Fibroblast of the aortic adventitia (primary cell): ENCODE measurements around the gene KRT2. TPM values are rescaled to one million over a fixed set of nuclear protein-coding genes. Genes with fewer than 3 reads are reported as not detected.

Experiments used
- DNase-seq: peaks from one replicate; pipeline ENCODE4 v3.0.0-alpha.2; 2010; ENCODE audit warnings: low read depth
- H3K4me3 ChIP-seq: 2 replicates; pipeline ENCODE4 v1.5.1; 2011; ENCODE audit warnings: low read depth, mild to moderate bottlenecking, control low read depth, low read length, moderate library complexity
- CTCF ChIP-seq: IDR thresholded peaks from 2 replicates; pipeline ENCODE4 v1.5.1; 2011; ENCODE audit warnings: mild to moderate bottlenecking, low read length, control low read depth, inconsistent platforms; ENCODE audit not compliant: insufficient read depth
- total RNA-seq: library from RNA; depleted of rRNA; stranded (reverse); fragments of >200 nt; gene quantifications from 2 replicates; pipeline ENCODE4 v1.2.3, GENCODE V29; 2012; ENCODE audit warnings: low replicate concordance

Gene KRT2
- total RNA-seq, 1 donor: not detected

DNA sequence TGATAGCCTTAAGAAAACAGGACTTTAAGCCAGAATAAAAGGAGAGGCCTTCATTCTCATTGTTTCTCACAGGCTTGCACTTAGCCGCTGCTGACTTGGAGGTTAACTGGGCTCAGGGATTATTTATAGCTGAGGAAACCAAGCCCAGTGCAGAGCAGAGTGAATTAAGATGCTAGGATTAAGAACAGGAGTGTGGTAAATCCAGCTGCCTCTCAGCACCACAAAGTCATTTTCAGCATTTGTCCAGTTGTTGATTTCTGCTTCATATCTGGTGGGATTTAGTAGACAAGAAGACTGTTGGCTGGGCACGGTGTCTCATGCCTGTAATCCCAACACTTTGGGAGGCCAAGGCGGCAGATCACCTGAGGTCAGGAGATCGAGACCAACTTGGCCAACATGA lies 19.4 kb downstream of the KRT2 start:
- no peak for DNase-seq
- TF ChIP-seq CTCF: no peak
- H3K4me3 ChIP-seq: no peak overlapping the region

- no peak overlapping the region for H3K4me3 ChIP-seq
- no peak for TF ChIP-seq CTCF
- no peak for DNase-seq
These were observed 20.1 kb downstream of the KRT2 start for GRCh38 chr12:52631676-52632459.

DNA sequence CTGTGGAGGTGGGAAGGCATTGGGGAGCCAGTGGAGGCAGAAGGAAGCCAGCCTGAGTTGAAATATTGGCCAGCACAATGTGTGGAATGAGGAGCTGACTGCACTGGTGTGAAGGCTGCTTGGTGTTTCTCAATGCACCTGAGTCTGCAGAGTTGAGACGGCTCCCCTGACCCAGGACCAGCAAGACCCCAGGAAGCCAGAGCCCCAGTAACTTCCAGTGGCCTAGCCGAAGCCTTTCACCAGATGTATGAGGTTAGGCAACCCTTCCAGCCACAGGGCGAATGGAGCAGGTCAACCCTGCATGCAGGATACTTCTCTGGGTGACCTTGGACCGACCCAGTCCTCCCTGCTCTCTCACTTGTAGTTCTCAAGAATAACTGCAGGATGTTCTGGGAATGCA lies 20.7 kb downstream of the KRT2 start:
- H3K4me3 ChIP-seq: no peak overlapping the region
- TF ChIP-seq CTCF: no peak
- DNase-seq: no peak

DNA sequence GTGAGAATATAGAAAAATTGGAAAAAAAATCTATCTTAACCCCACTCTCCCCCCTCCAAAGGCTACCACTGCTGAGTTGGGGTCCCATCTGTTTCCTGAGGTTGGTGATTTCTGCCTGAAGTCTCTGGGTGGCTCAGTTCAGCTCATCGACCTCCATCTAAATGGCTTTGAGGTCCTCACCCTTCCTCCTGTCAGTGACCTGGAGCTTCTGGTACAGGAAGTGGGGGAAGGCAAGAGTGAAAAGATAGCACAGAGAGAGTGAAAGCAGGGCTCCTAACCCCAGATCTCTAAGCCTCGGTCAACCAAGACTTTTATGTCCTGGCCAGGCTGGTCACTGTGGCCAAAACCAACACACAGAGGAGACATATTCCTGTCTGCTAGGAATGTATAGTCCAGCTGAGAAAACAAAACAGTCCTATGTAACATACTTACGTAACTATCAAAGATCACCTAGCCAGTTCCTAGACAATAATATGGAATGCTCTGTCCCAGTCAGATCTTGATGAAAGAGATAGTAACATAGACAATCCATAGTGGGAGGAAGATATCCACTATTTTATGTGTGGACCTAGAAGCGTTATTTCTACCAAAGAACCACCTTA lies 21.3 kb downstream of the KRT2 start:
- DNase-seq: no peak
- TF ChIP-seq CTCF: no peak
- H3K4me3 ChIP-seq: no peak overlapping the region

GRCh38 chr12:52630008-52630500 lies 22.0 kb downstream of the KRT2 start:
- no peak overlapping the region for H3K4me3 ChIP-seq
- no peak for TF ChIP-seq CTCF
- DNase-seq: no peak

- H3K4me3 ChIP-seq: no peak overlapping the region
- no peak for TF ChIP-seq CTCF
- DNase-seq: no peak
These were observed 22.6 kb downstream of the KRT2 start for GRCh38 chr12:52629281-52630007.
